ENCODE measurements around the gene MRPL53.
"Not testable (repeated sequence)": the region's sequence is repeated elsewhere in the genome, so short reads cannot be mapped to it uniquely, and the experiment has no call there.

The MRPL53 gene

DNA sequence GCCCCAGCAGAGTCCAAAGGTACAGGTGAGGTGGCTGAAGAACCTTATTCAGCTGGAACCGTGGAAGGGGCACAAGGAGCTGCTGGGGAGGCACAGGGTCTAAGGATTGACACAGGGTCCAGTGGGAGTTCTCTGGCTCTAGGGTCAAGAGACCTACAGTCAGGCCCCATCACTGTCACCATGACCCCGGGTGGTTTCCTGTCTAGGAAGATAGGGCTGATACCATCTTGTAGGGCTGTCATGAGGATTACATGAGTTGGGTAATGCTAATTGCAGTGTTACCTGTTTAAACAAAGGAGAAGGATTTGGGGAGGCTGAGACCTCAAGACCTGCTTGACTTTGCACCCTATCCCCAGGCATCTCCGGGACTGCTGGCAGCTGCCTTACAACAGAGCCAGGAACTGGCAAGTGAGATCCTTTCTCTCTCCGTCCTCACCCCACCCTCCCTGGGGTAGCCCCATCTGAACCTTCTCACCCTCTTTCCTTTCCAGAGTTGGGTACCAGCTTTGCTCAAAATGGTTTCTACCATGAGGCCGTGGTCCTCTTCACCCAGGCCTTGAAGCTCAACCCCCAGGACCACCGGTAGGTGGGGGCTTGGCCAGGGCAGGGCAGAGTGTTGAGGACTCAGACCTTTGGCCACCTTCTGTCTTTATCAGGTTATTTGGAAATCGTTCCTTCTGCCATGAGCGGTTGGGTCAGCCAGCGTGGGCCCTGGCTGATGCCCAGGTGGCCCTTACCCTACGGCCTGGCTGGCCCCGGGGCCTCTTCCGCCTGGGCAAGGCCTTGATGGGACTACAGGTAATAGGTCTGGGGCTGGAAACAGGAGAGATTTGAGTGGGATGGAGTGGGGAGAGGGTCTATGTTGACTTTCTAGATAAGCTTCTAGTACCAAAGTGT is 19.4 kb upstream of the MRPL53 start:
- Histone ChIP-seq H3K9ac (ENCODE audit: low read length in 2 of 2) (no peak overlapping the region), H3K27me3 (ENCODE audit: control insufficient read depth in 1 of 2, insufficient read depth in 2 of 2, low read length in 2 of 2) (peaks cover 0 to 1% of the 10 kb centered on the region in 2 donors), H3K9me3 (ENCODE audit: control insufficient read depth in 2 of 2, low read length in 2 of 2) (no peaks in the 10 kb centered on the region), H3K36me3 (ENCODE audit: control insufficient read depth in 2 of 2, insufficient read depth in 2 of 2, low read length in 2 of 2) (peaks cover 30 to 40% of the 10 kb centered on the region in 2 donors), H3K4me1 (ENCODE audit: control insufficient read depth, insufficient read depth, low read length) (no peaks in the 10 kb centered on the region), H3K4me3 (ENCODE audit: low read length in 2 of 2) (no peak overlapping the region), H3K27ac (ENCODE audit: low read length) (no peak overlapping the region)

GRCh38 chr2:74489906-74490305 is 17.4 kb upstream of the MRPL53 start:
- H3K4me1 ChIP-seq (ENCODE audit: control insufficient read depth, insufficient read depth, low read length): no peaks in the 10 kb centered on the region
- no peak overlapping the region for H3K4me3 ChIP-seq (ENCODE audit: low read length in 2 of 2)
- H3K9ac ChIP-seq (ENCODE audit: low read length in 2 of 2): no peak overlapping the region
- no peaks in the 10 kb centered on the region for H3K9me3 ChIP-seq (ENCODE audit: control insufficient read depth in 2 of 2, low read length in 2 of 2)
- no peaks in the 10 kb centered on the region for H3K27me3 ChIP-seq (ENCODE audit: control insufficient read depth in 1 of 2, insufficient read depth in 2 of 2, low read length in 2 of 2)
- no peak overlapping the region for H3K27ac ChIP-seq (ENCODE audit: low read length)
- peaks cover 35 to 42% of the 10 kb centered on the region in 2 donors for H3K36me3 ChIP-seq (ENCODE audit: control insufficient read depth in 2 of 2, insufficient read depth in 2 of 2, low read length in 2 of 2)

GRCh38 chr2:74488643-74489481 is 16.4 kb upstream of the MRPL53 start:
- Histone ChIP-seq H3K27me3 (ENCODE audit: control insufficient read depth in 1 of 2, insufficient read depth in 2 of 2, low read length in 2 of 2) (no peaks in the 10 kb centered on the region), H3K4me1 (ENCODE audit: control insufficient read depth, insufficient read depth, low read length) (peaks cover 4% of the 10 kb centered on the region), H3K9ac (ENCODE audit: low read length in 2 of 2) (no peak overlapping the region), H3K27ac (ENCODE audit: low read length) (no peak overlapping the region), H3K9me3 (ENCODE audit: control insufficient read depth in 2 of 2, low read length in 2 of 2) (no peaks in the 10 kb centered on the region), H3K4me3 (ENCODE audit: low read length in 2 of 2) (no peak overlapping the region), H3K36me3 (ENCODE audit: control insufficient read depth in 2 of 2, insufficient read depth in 2 of 2, low read length in 2 of 2) (peaks cover 35 to 42% of the 10 kb centered on the region in 2 donors)

GRCh38 chr2:74486141-74486540 is 13.7 kb upstream of the MRPL53 start:
- Histone ChIP-seq H3K27me3 (ENCODE audit: control insufficient read depth in 1 of 2, insufficient read depth in 2 of 2, low read length in 2 of 2) (no peaks in the 10 kb centered on the region), H3K9me3 (ENCODE audit: control insufficient read depth in 2 of 2, low read length in 2 of 2) (no peaks in the 10 kb centered on the region), H3K4me3 (ENCODE audit: low read length in 2 of 2) (no peak overlapping the region), H3K4me1 (ENCODE audit: control insufficient read depth, insufficient read depth, low read length) (peaks cover 20% of the 10 kb centered on the region), H3K27ac (ENCODE audit: low read length) (no peak overlapping the region), H3K9ac (ENCODE audit: low read length in 2 of 2) (no peak overlapping the region), H3K36me3 (ENCODE audit: control insufficient read depth in 2 of 2, insufficient read depth in 2 of 2, low read length in 2 of 2) (peaks cover 18 to 21% of the 10 kb centered on the region in 2 donors)

DNA sequence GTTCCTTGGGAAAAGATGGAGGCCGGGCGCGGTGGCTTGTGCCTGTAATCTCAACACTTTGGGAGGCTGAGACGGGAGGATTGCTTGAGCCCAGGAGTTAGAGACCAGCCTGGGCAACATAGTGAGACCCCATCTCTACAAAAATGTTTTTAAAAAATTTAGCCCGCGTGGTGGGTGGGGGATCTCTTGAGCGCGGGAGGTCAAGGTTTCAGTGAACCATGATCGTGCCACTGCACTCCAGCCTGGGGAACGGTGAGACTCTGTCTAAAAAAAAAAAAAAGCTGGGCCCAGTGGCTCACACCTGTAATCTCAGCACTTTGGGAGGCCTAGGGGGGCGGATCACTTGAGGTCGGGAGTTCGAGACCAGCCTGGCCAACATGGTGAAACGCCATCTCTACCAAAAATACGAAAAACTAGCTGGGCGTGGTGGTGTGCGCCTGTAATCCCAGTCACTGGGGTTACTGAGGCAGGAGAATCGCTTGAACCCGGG is 11.2 kb upstream of the MRPL53 start:
- peaks cover 28% of the 10 kb centered on the region for H3K4me1 ChIP-seq (ENCODE audit: control insufficient read depth, insufficient read depth, low read length)
- H3K9ac ChIP-seq (ENCODE audit: low read length in 2 of 2): peak overlapping the region; percentile 80 to 87
- H3K9me3 ChIP-seq (ENCODE audit: control insufficient read depth in 2 of 2, low read length in 2 of 2); H3K27me3 ChIP-seq (ENCODE audit: control insufficient read depth in 1 of 2, insufficient read depth in 2 of 2, low read length in 2 of 2): not testable (repeated sequence)
- peaks cover 8 to 16% of the 10 kb centered on the region in 2 donors for H3K36me3 ChIP-seq (ENCODE audit: control insufficient read depth in 2 of 2, insufficient read depth in 2 of 2, low read length in 2 of 2)
- peak overlapping the region; percentile 88 for H3K27ac ChIP-seq (ENCODE audit: low read length)
- H3K4me3 ChIP-seq (ENCODE audit: low read length in 2 of 2): peak overlapping the region; percentile 99 to 100

GRCh38 chr2:74482801-74483674 is 10.6 kb upstream of the MRPL53 start, which contains the start of the genes CCDC142 and TTC31:
CCDC142 (minus strand) TSS chr2:74482998; CDS start chr2:74482837, 161 bp downstream.
TTC31 (plus strand) TSS chr2:74483081; CDS start chr2:74483096, 15 bp downstream.
- Histone ChIP-seq H3K4me3 (ENCODE audit: low read length in 2 of 2) (peak within 1 kb of the TSS; percentile 99 to 100), H3K27ac (ENCODE audit: low read length) (peak within 1 kb of the TSS; percentile 88), H3K9me3 (ENCODE audit: control insufficient read depth in 2 of 2, low read length in 2 of 2) (no peaks in the 10 kb centered on the region), H3K4me1 (ENCODE audit: control insufficient read depth, insufficient read depth, low read length) (peaks cover 28% of the 10 kb centered on the region), H3K9ac (ENCODE audit: low read length in 2 of 2) (peak within 1 kb of the TSS; percentile 80 to 87), H3K36me3 (ENCODE audit: control insufficient read depth in 2 of 2, insufficient read depth in 2 of 2, low read length in 2 of 2) (peaks cover 8 to 12% of the 10 kb centered on the region in 2 donors), H3K27me3 (ENCODE audit: control insufficient read depth in 1 of 2, insufficient read depth in 2 of 2, low read length in 2 of 2) (no peaks in the 10 kb centered on the region)

DNA sequence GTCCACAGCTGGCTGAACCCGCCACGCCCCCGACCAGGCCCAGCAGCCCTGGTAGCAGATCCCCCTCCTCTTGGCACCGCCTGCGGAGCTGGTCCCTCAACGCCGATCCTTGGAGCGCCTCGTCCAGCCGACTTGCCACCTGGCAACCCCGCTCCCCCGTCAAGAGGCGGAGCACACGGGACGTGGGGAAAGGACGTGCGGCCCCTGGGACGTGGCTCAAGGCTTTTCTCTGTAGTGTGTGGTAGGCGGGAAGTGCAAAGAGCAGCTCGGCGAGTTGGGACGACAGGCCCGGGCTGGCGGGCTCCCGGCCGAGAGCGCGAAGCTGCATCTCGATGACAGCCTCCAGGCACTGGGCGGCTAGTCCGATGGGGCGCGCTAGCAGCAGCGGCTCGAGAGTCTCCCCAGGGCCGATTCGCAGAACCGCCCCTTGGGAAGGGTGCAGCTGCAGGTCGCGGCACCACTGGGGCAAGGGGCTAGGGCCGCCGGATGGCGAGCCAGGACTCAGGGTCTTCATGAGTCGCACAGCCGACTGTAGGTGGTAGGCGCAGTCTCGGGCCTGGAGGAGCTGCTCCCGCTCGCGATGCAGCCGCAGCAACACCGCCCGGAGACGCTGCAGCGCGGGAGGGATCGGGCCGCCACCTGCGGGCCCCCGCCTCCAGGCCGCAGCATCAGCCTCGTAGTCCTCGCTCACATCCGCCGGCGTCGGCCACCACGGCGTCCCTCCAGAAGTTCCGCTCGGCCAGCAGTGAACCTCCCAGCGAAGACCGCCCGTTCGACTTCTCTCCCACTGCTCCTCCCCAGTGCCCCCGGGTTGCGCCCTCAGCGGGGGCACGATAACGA is 9.7 kb upstream of the MRPL53 start:
- Histone ChIP-seq H3K4me1 (ENCODE audit: control insufficient read depth, insufficient read depth, low read length) (peaks cover 28% of the 10 kb centered on the region), H3K36me3 (ENCODE audit: control insufficient read depth in 2 of 2, insufficient read depth in 2 of 2, low read length in 2 of 2) (peaks cover 13 to 17% of the 10 kb centered on the region in 2 donors), H3K27me3 (ENCODE audit: control insufficient read depth in 1 of 2, insufficient read depth in 2 of 2, low read length in 2 of 2) (no peaks in the 10 kb centered on the region), H3K9ac (ENCODE audit: low read length in 2 of 2) (peak overlapping the region; percentile 80 to 87), H3K27ac (ENCODE audit: low read length) (peak overlapping the region; percentile 88), H3K9me3 (ENCODE audit: control insufficient read depth in 2 of 2, low read length in 2 of 2) (no peaks in the 10 kb centered on the region), H3K4me3 (ENCODE audit: low read length in 2 of 2) (peak overlapping the region; percentile 99 to 100)

DNA sequence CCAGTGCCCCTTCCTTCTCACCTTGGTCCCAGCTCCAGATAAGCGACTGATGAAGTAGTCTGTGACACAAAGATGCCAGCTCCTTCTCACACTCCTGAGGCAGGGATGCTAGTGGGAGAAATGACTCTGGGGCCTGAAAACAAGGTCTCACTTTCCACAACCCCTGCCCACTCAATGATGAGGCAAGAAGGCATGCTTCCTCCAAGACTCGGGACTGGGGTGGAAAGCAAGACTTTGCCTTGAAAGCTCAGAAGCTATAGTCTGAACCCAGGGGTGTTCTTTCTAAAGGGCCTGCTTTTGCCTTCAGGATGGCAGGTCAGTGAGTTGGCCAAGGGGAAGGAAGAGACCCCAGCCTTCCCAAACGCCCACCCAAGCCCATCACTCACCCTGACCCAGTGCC is 9.0 kb upstream of the MRPL53 start:
- peaks cover 13 to 18% of the 10 kb centered on the region in 2 donors for H3K36me3 ChIP-seq (ENCODE audit: control insufficient read depth in 2 of 2, insufficient read depth in 2 of 2, low read length in 2 of 2)
- peak overlapping the region; percentile 99 to 100 for H3K4me3 ChIP-seq (ENCODE audit: low read length in 2 of 2)
- H3K9me3 ChIP-seq (ENCODE audit: control insufficient read depth in 2 of 2, low read length in 2 of 2): no peaks in the 10 kb centered on the region
- H3K9ac ChIP-seq (ENCODE audit: low read length in 2 of 2): peak overlapping the region; percentile 80 to 87
- peaks cover 28% of the 10 kb centered on the region for H3K4me1 ChIP-seq (ENCODE audit: control insufficient read depth, insufficient read depth, low read length)
- H3K27ac ChIP-seq (ENCODE audit: low read length): peak overlapping the region; percentile 88
- no peaks in the 10 kb centered on the region for H3K27me3 ChIP-seq (ENCODE audit: control insufficient read depth in 1 of 2, insufficient read depth in 2 of 2, low read length in 2 of 2)

DNA sequence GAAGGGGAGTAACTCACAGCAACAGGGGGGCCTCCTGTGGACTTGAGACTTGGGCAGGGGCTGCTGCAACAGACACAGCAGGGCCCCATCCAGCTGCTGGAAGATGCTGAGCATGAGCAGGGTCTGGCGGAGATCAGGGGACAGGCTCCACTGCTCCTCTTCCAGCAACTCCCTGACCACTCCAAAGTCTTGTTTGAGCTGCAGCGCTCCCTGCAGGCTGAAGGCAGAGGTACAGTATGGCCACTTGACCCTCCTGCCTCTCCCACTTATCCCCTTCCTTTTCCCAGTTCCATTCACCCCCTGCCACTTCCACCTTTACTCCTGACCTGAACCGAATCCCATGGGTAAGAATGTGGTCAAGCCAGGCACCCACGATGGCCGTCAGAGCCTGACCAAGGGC is 2.4 kb upstream of the MRPL53 start:
- Histone ChIP-seq H3K9ac (ENCODE audit: low read length in 2 of 2) (no peak overlapping the region), H3K27me3 (ENCODE audit: control insufficient read depth in 1 of 2, insufficient read depth in 2 of 2, low read length in 2 of 2) (no peaks in the 10 kb centered on the region), H3K9me3 (ENCODE audit: control insufficient read depth in 2 of 2, low read length in 2 of 2) (no peaks in the 10 kb centered on the region), H3K4me3 (ENCODE audit: low read length in 2 of 2) (no peak overlapping the region), H3K4me1 (ENCODE audit: control insufficient read depth, insufficient read depth, low read length) (peaks cover 22% of the 10 kb centered on the region), H3K36me3 (ENCODE audit: control insufficient read depth in 2 of 2, insufficient read depth in 2 of 2, low read length in 2 of 2) (peaks cover 22% of the 10 kb centered on the region in 2 donors), H3K27ac (ENCODE audit: low read length) (no peak overlapping the region)

All from stomach smooth muscle (tissue), 2 donors.